T47D (cell line): Measurements from ENCODE around the gene SERPIND1.
"Not testable (repeated sequence)": the region's sequence is repeated elsewhere in the genome, so short reads cannot be mapped to it uniquely, and the experiment has no call there.

Experiments used
- DNase-seq, 2 experiments: peaks; one replicate each; pipeline versions ENCODE4 v3.0.0 to v3.0.0-alpha.2; 2011 to 2012; ENCODE audit warnings: low read depth in 1 of 2, low spot score in 1 of 2
- JUND ChIP-seq: IDR thresholded peaks from 2 replicates; pipeline ENCODE4 v1.6.1; 2012; ENCODE audit warnings: low read depth
- in situ Hi-C: cut with HindIII; loops from 2 replicates; pipeline ENCODE4 v1.10.0; 2016; ENCODE audit warnings: low sequenced_read_pairs, low pct_unique_long_range_greater_than_20kb

The SERPIND1 gene

GRCh38 chr22:20809538-20810185, 35.7 kb downstream of the SERPIND1 start:
- in situ Hi-C loops, result no loop called here
- TF ChIP-seq JUND, result no peak
- no peak for DNase-seq

DNA sequence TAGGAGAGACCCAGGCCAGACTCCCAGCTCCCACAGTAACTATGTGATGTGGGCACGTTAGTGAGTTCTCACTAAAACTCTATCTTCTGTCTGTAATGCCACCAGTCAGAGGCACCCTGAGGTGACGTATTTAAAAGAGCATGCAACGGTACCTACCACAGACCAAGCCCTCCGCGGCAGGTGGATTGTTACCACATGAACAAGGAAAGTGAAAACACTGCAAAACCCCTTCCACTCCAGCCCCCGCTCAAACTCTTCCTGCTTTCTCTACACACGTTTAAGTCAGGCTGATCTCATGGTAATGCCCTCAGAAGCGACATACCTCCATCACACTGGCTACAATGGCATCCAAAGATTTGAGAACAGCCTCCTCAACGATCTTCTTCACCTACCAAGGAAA, 36.7 kb downstream of the SERPIND1 start:
- no peak for DNase-seq
- no peak for TF ChIP-seq JUND
- in situ Hi-C loops, result no loop called here

- DNase-seq, result no peak
- no peak for TF ChIP-seq JUND
- in situ Hi-C loops, result no loop called here
Observed at GRCh38 chr22:20811171-20811570, 37.3 kb downstream of the SERPIND1 start.

DNA sequence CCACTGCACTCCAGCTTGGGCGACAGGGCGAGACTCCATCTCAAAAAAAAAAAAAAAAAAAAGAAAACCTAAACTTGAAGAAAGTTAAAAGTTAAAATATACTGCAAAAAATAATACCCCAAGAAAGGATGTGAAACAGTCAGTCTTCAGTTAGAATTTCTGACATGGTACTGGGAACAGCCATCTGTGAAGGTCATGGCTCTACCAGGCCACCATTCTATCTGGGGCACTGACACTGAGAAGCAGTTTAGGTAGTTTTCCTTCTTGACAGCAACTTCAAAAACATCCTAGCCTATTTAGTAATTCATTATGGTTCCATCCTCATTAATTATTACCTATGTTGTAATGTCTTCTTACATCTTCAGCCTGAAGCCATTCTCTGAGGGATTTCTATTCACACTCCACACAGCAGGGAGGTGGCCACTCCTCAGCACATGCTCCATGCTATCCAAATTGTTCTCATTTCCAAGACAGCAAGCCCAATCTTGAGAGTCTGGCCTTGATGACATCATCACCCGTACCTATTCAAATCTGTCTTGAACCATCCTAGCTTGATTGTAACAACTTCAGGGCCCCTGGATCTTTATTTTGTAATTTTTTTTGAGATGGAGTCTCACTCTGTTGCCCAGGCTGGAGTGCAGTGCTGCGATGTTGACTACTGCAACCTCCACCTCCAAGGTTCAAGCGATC, 38.2 kb downstream of the SERPIND1 start:
- DNase-seq, result no peak
- in situ Hi-C loops, result no loop called here
- no peak for TF ChIP-seq JUND

GRCh38 chr22:20813056-20813455, 39.1 kb downstream of the SERPIND1 start:
- no peak for TF ChIP-seq JUND
- in situ Hi-C loops, result no loop called here
- no peak for DNase-seq

GRCh38 chr22:20814221-20814808, 40.4 kb downstream of the SERPIND1 start:
- in situ Hi-C loops, result no loop called here
- no peak for DNase-seq
- no peak for TF ChIP-seq JUND

- no peak for DNase-seq
- in situ Hi-C loops, result no loop called here
- TF ChIP-seq JUND, result no peak
Observed at GRCh38 chr22:20815477-20816050, 41.7 kb downstream of the SERPIND1 start.

DNA sequence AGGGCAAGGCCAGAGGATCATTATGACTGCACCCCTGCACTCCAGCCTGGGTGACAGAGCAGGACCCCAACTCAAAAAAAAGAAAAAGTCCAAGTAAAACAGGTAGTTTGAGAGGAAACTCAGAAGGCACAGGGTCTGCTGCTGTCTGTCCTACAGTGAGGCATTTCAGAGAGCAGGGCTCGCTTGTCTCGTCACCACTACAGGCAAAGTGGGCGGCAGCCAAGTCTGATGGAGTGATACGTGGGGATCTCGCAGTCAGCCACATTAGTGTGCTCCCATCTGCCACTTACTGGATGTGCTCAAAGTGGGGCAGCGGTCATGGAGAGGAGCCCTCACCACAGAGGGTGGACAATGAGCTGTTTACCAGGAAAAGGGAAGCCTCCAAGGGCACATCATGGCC, 42.6 kb downstream of the SERPIND1 start:
- in situ Hi-C loops, result no loop called here
- TF ChIP-seq JUND, result no peak
- DNase-seq, result no peak

GRCh38 chr22:20818471-20818870, 44.6 kb downstream of the SERPIND1 start:
- no peak for TF ChIP-seq JUND
- in situ Hi-C loops, result no loop called here
- no peak for DNase-seq

- in situ Hi-C loops, result no loop called here
- DNase-seq, result no peak
- TF ChIP-seq JUND, result no peak
Observed at GRCh38 chr22:20819471-20819870, 45.6 kb downstream of the SERPIND1 start.

DNA sequence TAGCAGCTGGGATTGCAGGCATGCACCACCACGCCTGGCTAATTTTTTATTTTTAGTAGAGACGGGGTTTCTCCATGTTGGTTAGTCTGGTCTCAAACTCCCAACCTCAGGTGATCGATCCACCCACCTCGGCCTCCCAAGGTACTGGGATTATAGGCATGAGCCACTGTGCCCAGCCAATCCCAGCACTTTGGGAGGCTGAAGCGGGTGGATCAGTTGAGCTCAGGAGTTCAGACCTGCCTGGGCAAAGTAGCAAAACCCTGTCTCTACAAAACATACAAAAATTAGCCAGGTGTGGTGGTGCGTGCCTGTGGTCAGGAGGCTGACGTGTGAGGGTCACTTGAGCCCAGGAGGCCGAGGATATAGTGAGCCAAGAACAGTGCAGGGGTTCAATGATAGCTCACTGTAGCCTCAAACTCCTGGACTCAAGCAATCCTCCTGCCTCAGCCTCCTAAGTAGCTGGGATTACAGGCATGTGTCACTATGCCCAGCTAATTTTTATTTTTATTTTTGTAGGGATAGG, 47.9 kb downstream of the SERPIND1 start:
- in situ Hi-C loops, DNase-seq: not testable (repeated sequence)

DNA sequence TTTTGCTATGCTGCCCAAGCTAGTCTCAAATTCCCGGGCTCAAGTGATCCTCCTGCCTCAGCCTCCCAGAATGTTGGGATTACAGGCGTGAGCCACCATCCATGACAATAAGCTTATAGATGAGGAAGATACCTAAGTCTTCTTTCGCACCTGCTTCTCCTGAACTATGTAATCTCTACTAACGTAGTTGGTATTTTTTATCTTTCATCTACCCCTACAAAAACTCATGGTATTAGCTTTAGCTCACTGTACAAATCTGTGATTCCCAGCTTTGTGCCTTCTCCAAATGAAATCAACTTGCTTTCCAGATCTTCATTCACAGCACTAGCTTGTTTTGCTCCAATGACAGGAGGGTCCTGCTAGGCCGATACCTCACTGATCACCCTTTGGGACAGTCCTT, 48.3 kb downstream of the SERPIND1 start:
- TF ChIP-seq JUND, result no peak
- DNase-seq, result no peak
- in situ Hi-C loops, result no loop called here

DNA sequence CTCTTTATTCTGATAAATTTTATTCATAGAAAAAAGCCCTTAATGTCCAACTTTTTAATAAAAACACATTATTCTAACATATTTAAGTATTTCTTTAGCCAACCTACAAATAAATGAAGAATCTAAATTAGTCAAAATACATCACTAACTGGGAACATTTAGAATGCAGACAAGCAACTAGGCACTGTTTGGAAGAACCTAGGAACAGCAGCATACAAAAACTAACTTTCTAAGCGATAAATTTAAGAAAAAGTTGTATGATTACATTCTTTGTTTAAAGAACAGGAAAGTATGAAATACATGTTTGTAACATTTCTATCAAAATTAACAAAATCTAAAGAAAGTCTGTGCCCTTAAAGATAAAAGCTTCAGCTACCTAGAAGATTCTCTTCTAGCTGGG, 49.4 kb downstream of the SERPIND1 start:
- DNase-seq, result no peak
- in situ Hi-C loops, result no loop called here
- TF ChIP-seq JUND, result no peak

DNA sequence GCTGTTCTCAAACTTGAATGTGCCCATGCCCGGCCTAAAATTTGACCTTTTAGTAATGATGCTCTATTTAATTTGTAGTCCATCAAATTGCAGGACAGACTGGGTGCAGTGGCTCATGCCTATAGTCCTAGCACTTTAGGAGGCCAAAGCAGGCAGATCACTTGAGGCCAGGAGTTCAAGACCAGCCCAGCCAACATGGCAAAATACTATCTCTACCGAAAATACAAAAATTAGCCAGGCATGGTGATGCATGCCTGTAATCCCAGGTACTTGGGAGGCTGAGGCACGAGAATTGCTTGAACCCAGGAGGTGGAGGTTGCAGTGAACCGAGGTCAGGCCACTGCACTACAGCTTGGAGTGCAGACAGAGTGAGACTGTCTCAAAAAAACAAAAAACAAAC, 51.3 kb downstream of the SERPIND1 start:
- DNase-seq, in situ Hi-C loops: not testable (repeated sequence)
